ELF-1 (cell line): ENCODE measurements around the gene EHBP1.

Source experiments
- DNase-seq: peaks from one replicate; pipeline ENCODE4 v3.0.0-alpha.2; 2016; ENCODE audit warnings: low read depth, low spot score

Gene EHBP1

GRCh38 chr2:62817995-62818713, 112.6 kb downstream of the EHBP1 start:
- DNase-seq: no peak

- no peak for DNase-seq
These were observed 117.0 kb downstream of the EHBP1 start for GRCh38 chr2:62822549-62822948.

- DNase-seq: no peak
These were observed 118.9 kb downstream of the EHBP1 start for GRCh38 chr2:62824388-62824787.

GRCh38 chr2:62826141-62826540, 120.6 kb downstream of the EHBP1 start:
- no peak for DNase-seq

- DNase-seq: no peak
These were observed 121.6 kb downstream of the EHBP1 start for GRCh38 chr2:62826953-62827675.

- DNase-seq: no peak
These were observed 126.2 kb downstream of the EHBP1 start for GRCh38 chr2:62831729-62832128.

GRCh38 chr2:62844311-62845090, 139.0 kb downstream of the EHBP1 start:
- no peak for DNase-seq

GRCh38 chr2:62845256-62845655, 139.7 kb downstream of the EHBP1 start:
- DNase-seq: no peak

- DNase-seq: no peak
These were observed 146.7 kb downstream of the EHBP1 start for GRCh38 chr2:62852254-62852653.

- no peak for DNase-seq
These were observed 149.3 kb downstream of the EHBP1 start for GRCh38 chr2:62854600-62855514.

GRCh38 chr2:62856228-62857040, 150.9 kb downstream of the EHBP1 start:
- DNase-seq: no peak

GRCh38 chr2:62857139-62857931, 151.8 kb downstream of the EHBP1 start:
- DNase-seq: no peak

- no peak for DNase-seq
These were observed 152.8 kb downstream of the EHBP1 start for GRCh38 chr2:62858231-62858832.

- no peak for DNase-seq
These were observed 163.4 kb downstream of the EHBP1 start for GRCh38 chr2:62868947-62869346.

GRCh38 chr2:62870966-62871365, 165.5 kb downstream of the EHBP1 start:
- DNase-seq: no peak

GRCh38 chr2:62871506-62871905, 166.0 kb downstream of the EHBP1 start:
- DNase-seq: no peak

GRCh38 chr2:62873603-62874002, 168.1 kb downstream of the EHBP1 start:
- no peak for DNase-seq

GRCh38 chr2:62874881-62875383, 169.4 kb downstream of the EHBP1 start:
- DNase-seq: no peak

- no peak for DNase-seq
These were observed 175.8 kb downstream of the EHBP1 start for GRCh38 chr2:62881162-62881795.
